GM21360 (cell line): ENCODE results near the gene TMEM202.
"Not testable (repeated sequence)": the region's sequence is repeated elsewhere in the genome, so short reads cannot be mapped to it uniquely, and the experiment has no call there.

Source experiments
- ATAC-seq: cut with Tn5 transposase; IDR thresholded peaks from one replicate; pipeline ENCODE4 v1.9.1; 2021; ENCODE audit warnings: mild to moderate bottlenecking, moderate library complexity; ENCODE audit not compliant: unreplicated experiment

The TMEM202 gene, protein sequence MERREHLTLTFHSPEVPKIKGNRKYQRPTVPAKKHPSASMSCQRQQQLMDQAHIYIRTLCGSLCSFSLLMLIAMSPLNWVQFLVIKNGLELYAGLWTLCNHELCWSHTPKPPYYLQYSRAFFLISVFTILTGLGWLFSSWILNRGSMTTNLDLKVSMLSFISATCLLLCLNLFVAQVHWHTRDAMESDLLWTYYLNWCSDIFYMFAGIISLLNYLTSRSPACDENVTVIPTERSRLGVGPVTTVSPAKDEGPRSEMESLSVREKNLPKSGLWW

DNA sequence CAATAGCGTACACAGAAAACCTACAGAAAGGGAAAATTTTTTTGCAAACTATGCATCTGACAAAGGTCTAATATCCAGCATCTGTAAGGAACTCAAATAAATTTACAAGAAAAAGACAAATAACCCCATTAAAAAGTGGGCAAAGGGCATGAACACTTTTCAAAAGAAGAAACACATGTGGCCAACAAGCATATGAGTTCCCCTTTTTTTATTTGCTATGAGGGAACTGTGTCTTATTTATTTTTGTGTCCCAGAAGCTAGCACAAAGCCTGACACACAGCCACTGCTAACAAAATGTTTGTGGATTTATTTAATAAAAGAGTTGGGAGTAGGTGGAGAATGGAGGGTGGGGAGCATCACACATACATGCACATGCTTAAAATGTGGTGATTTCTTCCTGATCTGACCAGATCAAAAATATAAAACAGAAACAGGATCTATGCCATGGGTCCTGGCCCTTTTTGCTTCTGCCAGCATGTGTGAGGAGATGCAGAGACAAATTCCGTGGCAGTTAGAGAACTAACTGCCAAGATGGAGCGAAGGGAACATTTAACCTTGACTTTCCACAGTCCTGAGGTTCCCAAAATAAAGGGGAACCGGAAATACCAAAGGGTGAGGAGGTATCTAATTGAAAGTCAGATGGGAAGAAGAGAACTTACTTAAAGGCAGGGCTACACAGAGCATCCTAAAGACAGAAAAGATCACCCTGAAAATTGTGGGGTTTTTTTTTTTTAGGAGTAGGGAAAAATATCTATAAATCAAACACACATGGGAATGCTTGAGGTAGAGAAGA is at the start of gene TMEM202:
TSS of gene TMEM202 (plus strand) at position 510 of the 793 bp plus-strand sequence. CDS start at position 532, 22 bp downstream.
- no peak for ATAC-seq

DNA sequence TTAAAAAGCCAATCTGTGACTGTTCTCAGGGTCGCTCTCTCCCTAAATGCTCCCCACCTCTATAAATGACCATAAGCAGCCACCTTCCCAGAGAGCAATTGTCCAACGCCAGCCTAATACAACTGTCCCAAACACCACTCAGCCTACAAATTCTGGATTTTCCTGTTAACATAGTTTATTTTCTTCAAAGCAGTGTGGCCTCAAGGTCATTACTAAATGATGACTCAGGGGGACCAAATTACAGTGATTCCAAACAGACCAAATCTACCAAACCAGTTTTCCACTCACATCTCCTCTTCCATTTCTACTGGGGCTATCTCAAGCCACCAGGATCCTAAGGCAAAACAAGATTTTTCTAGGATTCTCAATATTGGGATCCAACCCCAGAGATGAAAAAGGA is 44.8 kb upstream of the TMEM202 start:
- no peak for ATAC-seq

DNA sequence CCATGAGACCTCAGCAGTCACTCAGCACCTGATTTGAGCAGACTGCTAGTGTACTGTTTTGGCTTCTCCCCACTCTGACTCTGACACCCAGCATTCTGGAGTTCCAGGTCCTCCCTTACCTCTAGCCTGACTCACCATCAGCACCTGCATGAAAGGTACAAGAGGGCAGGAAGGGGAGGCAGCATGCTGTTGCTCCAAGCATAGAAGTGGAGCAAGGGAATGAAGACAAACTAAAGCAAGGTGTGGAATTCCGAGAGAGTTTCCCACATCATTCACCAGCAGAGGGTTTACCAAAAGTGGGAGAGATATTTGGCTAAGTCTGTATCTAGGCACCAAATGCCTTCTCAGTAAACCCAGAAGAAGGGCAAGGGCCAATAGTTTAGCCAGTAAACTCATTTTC is 43.6 kb upstream of the TMEM202 start:
- no peak for ATAC-seq

DNA sequence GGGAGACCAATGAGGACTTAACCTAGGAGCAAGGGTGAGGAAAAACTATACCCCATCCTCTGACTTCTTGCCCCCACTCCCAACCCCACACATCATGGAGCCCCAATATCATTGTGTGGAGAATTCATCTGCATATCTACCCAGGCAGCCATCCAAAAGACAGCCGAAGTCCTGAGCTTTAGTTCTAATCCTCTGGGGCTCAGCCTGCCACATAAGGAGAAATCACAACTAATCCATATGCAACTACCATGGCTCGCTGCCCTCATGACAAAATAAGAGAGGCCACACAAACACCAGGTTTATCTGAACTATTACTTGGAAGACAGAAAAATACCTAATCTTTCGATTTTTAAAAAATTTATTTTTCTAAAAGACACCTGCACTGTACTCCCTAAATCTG is 40.0 kb upstream of the TMEM202 start:
- ATAC-seq: no peak

DNA sequence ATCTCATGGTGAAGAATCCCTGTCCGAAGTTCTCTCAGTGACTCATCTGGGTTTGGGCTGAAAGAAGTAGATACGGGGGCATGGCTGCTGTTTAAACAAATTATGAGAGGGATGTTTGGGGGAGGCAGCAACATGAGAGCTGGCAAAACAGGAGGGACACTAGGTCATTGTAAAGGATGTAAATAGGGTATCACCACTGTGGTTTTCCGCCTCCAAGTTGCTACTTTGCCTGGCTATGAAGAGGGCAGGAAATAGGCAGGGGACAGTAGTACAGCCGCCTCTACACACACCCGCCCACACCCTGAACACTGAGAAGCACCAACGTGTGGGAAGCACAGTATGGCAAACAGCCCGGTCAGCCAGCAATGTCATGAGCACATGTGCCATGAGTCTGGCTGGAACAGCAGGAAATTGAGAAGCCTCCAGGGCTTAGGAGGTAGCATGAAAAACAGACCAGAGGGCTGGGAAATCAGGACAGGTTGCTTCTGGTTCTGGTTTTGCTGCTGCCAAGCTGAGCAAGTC is 39.4 kb upstream of the TMEM202 start:
- ATAC-seq: no peak

DNA sequence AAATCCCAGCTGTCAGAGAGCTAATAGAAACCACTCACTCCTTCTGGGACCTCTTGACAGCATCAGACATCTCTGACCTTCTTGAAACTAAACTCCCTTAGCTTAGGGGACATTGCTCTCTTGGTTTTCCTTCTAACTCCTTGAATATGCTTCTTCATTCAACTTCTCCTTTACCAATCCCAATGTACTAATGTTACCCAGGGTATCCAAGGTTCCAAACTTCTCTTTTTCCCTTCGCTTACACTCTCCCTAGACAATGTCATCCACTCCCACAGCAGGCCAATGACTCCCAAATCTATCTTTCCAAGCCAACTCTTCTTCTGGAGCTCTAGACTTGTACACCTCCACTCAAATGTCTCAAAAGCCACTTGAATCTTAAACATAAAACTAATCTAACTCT is 36.9 kb upstream of the TMEM202 start:
- no peak for ATAC-seq

DNA sequence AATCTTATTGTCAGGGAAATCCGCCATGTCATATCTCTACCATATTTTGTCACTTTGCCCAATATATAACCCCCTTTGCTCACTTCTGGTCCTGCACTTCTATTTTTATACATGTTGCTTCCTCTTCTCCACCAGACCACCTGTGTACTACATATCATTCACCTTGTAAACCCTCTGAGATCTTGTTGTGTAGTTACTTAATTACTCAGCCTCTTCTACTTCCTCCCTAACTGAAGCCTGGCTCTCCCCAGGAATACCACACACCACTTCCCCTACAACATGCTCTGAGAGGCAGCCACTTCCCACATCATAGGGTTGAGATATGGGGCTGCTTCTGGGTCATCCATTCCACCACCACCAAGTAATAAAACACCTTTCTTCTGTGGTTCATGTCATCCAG is 32.3 kb upstream of the TMEM202 start:
- peak; percentile 81 for ATAC-seq

DNA sequence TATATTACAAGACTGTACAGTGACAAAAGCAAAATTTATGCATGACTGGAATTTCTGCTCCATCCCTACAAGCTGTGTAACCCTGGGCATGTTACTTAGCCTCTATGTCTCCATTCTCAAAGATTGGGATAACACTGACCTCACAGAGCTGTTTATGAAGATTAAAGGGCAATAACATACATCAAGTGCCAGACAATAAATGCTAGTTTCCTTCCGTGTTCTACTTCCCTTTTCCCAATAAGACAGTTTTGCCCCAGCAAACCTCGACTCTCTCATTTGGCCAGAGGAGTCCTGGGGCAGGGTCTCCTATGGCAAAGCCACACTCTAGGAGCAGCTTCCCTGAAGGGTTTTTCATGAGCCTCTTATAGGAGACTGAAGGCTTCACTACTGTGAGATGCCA is 29.8 kb upstream of the TMEM202 start:
- ATAC-seq: no peak

DNA sequence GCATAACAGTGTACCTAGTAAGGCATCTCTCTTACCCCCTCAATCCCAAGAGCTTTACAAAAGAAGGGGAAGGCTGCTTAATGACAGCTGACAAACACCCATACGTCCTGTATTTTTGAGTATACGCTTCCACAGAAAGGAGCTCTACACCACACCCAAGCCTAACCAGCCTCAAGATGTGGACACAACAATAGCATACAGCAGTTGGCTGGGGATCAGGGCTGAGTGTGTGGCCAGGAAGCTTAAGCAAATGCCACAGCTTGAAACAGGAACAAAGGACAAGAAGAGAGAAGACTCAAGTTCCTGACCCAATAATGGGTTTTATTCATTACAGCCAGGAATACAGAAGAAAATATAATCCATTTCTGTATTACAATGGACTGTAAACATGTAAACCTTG is 29.2 kb upstream of the TMEM202 start:
- no peak for ATAC-seq

DNA sequence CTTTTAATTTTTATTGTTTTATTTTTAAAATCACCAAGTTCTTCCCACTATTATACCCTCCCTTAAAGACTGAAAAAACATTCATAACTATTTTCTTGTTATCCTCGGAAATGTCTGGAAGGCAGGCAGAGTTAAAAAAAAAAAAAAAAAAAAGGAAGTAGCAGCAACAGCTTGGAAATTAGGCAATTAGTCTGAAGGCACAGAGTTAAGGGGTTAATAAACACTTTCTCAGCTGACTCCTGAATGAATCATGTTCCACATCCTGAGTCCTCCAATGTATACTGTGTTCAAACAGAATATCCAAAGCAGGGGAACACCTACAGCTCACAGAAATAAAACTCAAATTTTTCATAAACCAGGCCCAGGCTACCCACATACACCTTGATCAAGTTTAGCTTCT is 28.1 kb upstream of the TMEM202 start:
- ATAC-seq: no peak

DNA sequence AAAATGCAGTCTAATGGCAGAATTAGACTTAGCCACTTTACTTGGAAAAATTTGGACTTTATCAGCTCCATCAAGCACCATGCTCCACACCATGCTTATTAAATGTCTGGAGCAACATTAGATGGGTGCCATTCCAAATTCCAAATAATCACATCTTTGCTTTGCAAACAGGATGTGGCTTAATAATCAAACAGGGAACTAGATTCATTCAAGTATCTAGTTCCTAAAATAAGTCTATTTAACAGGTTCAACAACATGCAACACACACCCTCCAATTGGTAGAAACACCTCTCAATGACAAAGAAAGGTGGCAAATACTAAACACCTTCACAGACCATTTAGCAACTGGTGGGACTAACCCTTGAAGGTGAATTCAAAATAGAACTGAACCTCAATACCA is 25.7 kb upstream of the TMEM202 start:
- ATAC-seq: no peak

DNA sequence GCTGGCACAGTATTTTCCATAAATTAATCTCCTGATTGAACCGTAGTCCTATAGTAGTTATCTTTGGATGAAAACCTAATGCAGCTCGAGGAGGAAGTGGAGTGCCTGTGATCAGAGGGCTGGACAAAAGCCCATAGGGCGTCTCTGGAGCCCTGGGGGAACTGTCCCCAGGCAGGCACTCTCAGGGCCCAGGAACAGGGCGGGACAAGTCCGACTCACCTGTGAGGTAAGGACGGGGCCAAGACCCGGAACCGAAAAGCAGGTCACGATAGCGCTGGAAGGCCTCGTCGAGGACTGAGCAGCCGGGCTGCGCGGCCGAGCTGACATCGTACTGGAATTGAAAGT is 22.6 kb upstream of the TMEM202 start:
- peak; percentile 48 for ATAC-seq

DNA sequence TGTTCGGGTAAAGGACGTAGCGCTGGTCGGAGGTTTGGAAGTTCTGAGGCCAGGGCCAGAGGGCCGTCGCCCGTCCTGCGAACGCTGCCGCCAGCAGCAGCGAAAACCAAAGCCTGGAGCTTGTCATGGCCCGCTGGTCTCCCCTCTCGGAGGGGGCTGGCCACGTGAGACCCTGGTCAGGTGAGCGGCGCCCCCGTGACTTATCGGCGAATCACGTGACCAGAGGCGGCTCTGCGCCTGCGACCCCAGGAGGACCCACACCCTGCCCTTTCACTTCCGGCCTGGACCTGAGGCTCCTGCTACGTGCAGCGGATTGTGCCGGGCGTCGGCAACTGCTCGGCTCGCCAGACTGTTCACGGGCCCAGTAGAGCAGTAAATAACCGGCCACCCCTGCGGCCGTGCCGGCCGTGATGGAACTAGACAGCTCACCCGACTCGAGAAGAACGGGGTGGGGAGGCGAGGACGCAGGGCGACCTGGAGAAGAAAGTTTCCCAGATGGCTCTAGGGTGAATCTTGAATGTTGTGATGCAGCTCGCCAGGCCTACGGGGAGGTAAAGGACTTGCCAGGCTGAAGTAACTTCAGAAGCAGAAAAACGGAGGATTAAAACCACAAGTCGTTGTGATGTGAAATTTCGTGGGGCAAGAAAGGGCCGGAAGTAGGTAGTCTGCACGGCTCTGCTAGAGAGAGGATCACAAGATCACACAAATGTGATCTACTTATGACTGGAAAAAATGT is 22.1 kb upstream of the TMEM202 start, which contains the start of gene HEXA:
TSS of gene HEXA (minus strand) at position 169 of the 736 bp plus-strand sequence. CDS start at position 127, 42 bp downstream.
- ATAC-seq: peak; percentile 84

DNA sequence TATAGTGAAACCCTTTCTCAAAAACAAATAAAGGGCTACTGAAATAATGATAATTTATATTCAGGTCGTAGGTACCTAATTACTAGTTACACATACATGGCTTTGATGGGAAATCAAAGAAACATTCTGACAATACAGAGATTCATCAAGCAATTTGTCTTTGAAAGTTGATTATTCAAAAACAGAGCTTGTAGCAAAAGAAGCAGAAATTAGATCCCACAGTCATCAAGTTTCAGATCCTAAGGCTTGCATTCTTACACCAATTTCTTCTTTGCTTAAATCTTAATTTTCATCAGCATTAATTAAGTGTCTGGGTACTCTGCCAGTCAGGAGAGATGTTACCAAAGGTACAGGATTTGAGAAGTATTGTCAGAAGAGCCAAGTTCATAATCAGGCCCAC is 20.8 kb upstream of the TMEM202 start:
- ATAC-seq: no peak

DNA sequence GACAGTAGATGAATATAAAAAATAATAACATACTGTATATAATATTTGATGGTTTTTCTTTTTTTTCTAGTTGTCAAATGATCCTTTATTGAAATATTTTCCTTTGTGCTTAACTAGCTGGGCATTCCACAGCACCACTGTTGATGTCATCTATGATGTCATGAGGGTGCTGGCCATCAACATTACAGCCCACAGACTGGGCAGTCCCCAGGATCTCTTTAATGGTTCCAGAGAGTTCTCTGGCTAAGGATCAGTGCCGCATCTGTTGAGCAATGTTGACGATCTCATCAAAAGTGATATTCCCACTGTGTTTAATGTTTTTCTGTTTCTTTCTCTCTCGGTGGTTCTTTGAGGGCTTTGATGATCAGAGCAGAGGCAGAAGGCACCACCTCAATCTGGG is 19.0 kb upstream of the TMEM202 start:
- ATAC-seq: not testable (repeated sequence)

DNA sequence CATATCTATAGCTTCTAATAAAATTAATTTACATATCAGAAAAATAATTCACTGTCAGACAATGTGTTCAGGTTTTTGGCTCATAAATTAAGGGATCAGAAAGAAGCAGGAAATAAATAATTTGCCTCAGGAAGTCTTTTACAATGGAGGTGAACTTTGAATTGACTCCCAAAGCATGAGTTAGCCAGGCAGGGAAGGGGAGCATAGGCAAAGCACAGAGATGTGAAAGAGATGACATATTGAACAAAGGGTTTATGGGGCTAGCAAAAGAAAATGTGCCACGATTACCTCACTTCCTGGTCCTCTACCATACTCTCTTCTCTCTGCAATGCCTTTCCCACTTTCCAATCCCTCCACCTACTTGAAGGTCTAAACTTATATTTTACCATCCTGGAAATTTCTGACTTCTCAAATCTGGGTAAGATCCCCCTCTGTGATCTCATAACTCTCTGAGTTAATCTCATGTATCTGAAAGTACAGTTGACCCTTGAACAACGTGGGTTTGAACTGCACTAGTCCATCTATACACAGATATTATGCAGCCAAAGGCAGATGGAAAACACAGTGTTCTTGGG is 18.2 kb upstream of the TMEM202 start:
- no peak for ATAC-seq

DNA sequence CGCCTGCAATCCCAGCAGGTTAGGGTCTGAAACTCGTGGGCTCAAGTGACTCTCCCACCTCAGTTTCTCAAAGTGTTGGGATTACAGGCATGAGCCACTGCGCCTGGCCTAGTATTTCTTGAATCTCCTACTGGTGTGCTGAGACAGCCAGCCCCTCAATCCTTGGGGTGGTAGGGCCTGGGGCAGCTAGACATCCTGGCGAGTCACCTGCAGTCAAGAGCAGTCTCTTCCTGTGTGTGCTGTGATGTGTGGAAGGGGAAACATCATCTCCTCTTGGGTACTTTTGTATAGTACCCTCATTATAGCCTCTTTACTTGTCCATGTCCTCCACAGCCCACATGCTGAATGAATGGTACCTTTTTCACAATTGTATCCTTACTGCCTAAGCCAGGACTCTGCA is 17.4 kb upstream of the TMEM202 start:
- ATAC-seq: no peak

DNA sequence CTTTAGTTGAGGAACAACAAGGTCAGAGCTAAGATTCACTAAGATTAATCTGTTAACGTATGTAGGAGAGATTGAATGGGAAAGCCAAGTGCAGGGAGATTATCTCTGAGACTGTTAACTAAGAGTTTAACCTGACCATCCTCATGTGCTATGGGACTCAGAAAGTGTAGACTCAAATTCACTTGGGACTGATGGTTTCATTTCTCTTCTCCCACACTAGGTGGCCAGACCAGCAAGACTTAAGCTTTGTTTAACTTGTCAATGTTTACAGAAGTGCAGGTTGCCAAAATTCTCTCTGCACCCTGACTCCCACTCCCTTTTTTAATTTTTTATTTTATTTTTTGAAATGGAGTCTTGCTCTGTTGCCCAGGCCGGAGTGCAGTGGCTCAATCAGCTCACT is 16.0 kb upstream of the TMEM202 start:
- ATAC-seq: no peak

DNA sequence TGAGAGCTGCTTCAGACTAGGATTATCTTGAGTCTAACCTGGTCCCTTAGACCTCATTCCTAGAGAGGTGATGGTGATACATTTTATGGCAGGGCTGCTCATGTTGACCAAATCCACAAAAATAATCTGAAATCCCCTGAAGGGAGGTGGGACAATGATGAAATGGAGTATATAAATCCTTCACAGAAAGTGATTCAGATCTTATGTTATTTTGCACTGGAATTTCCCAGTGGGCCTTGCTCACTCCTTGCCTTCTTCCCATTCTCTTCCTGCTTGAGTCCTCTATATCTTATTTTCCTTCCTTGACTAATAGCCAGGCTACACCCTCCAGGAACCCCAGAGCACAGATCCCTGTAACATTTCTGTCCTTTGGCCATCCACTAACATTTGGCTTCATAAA is 10.4 kb upstream of the TMEM202 start:
- no peak for ATAC-seq

DNA sequence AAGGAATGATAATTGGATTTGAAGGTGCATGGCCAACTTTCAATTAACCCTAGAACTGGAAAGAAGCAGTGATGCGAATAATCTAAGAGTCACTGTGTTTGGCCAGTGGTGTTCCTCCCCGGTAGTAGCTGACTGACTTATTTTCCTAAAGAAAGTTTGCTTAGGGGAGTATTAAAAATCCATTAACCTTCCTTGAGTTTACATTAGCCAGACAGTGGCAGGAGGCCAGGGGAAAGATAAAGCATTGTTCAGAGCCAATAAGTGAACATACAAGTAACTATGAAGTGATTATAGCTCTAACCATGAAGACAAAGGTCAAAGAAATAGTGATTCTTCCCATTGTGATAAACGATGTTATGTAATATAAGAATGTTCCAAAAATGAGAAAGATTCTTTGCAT is 8.9 kb upstream of the TMEM202 start:
- ATAC-seq: no peak

DNA sequence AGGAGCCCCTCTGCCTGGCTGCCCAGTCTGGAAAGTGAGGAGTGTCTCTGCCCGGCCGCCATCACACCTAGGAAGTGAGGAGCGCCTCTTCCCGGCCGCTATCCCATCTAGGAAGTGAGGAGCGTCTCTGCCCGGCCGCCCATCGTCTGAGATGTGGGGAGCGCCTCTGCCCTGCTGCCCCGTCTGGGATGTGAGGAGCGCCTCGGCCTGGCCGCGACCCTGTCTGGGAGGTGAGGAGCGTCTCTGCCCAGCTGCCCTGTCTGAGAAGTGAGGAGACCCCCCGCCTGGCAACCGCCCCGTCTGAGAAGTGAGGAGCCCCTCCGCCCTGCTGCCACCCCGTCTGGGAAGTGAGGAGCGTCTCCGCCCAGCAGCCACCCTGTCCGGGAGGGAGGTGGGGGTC is 1.8 kb upstream of the TMEM202 start:
- not testable (repeated sequence) for ATAC-seq
